HT1080 (cell line): ENCODE results near the gene SMIM31. TPM values are rescaled to one million over a fixed set of nuclear protein-coding genes. Genes with fewer than 3 reads are reported as not detected.

ENCODE experiments used
- DNase-seq: peaks from one replicate; pipeline ENCODE4 v3.0.0-alpha.2; 2015; ENCODE audit warnings: low read depth
- polyA plus RNA-seq, 2 experiments: library from polyadenylated mRNA; depleted of rRNA; stranded (reverse); fragments of >200 nt; gene quantifications; 2 replicates each; pipeline ENCODE4 v1.2.3, GENCODE V29; 2015
- total RNA-seq: library from RNA; depleted of rRNA; stranded (reverse); fragments of >200 nt; shearing (Covaris generic); gene quantifications from 2 replicates; pipeline ENCODE4 v1.2.3, GENCODE V29; 2014; rRNA removed

SMIM31 gene
- not detected in 2 replicates for total RNA-seq
- polyA plus RNA-seq (2015; cell fraction: cytosol; rRNA removed), result not detected in 2 replicates
- polyA plus RNA-seq (2015; cell fraction: nucleus; rRNA removed), result not detected in 2 replicates

DNA sequence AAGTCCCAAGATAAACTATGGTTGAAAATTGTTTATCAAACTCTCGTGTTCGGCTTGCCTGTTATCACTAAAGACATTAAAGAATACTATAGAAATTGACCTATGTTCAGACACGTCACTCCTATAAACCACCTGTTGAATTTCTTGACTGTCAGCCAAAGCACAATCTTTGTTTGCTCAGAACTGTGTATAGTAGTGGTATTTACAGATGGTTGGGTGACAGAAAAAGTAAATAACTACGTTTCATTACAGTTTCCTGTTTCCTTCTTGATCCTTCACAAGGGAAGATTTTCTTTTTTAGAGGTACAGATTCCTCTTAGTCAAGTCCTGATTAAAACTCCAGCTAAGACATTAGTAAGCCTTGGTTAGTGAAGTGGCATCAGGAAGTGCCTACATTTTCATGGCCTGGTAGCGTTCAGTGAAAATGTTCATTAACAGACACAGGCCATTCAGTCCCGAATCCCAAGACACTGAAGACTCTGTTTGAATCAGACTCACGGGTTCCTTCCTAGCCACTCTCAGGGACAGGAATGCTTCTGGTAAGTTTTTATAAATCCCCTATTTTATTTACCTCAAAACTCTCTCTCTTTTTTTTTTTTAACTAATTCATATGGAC lies at the start of gene SMIM31:
Gene SMIM31, plus strand, starts transcription at position 259 of the 616 bp plus-strand sequence. CDS start 16,313 bp downstream, outside the sequence.
- no peak for DNase-seq

DNA sequence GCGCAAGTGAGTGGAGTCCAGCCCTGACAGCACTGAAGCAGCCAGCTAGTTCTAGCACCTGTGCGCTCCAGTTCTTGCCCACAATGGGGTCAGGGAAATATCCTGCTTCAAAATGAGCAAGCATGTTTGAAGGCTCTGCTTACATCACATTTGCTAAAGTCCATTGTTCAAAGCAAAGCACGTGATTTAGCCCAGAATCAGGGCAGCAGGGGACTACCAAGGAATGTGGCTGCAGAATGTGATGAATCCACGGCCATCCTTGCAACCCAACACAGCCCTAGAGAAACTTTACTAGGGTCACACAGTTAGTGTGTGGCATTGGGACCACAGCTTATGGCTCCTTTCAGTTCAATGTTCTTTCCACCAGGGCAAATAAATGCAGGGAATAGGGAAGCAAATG lies 47.3 kb upstream of the SMIM31 start:
- DNase-seq, result no peak

DNA sequence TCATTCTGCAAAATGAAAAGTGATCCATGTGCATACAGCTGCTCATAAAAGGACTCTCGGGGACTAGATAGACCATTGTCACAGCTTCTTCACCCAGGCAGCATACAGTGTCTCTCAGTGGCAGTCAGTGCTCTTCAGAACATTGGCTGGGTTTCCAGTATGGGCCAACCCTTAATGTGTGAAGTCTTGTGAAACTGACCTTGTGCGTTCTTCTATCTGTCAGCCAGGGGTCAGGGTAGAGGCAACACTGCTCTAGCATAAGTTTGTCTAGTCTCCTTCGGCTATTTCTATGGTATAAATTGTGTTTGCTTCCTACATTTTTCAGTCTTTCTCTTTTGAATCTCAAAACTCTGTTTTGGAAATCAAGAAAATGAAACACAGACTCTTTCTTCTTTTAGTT lies 37.0 kb upstream of the SMIM31 start:
- DNase-seq, result no peak

DNA sequence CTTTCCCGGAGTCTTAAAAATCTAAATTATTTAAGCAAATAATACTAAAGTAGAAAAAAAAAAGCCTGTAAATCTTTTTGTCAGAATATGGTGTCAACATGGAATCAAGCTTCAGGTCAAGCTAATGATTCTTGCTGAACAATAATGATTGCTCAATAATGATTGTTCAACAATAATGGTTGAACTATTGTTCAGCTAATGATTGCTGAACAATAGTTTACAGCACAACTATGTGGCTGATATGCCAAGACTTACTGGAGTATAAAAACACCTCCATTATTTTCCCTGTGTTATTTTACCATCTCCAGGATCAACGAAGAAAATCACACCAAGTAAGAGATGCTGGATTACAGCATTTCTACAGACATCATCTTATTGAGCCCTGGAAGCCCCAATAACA lies 35.1 kb upstream of the SMIM31 start:
- DNase-seq, result no peak

DNA sequence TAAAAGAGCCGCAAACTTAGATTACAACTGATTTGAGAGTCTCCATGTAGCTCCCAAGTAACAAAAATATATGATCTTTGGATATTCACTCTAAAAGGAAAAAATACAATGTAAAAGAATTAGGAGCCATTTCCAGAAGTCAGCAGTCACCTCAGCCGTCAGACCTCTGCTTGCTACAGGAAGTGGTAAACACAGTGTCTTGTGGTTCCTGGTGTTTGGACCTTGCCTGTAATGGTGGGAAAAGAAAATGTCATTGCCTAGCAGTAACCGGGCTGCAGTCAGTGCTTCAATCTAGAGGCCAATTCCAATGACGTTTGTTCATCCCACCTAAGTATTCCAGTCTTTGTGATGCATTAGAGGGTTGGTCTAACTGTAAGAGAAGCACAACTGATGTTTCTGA lies 28.9 kb upstream of the SMIM31 start:
- DNase-seq, result peak; percentile 26

DNA sequence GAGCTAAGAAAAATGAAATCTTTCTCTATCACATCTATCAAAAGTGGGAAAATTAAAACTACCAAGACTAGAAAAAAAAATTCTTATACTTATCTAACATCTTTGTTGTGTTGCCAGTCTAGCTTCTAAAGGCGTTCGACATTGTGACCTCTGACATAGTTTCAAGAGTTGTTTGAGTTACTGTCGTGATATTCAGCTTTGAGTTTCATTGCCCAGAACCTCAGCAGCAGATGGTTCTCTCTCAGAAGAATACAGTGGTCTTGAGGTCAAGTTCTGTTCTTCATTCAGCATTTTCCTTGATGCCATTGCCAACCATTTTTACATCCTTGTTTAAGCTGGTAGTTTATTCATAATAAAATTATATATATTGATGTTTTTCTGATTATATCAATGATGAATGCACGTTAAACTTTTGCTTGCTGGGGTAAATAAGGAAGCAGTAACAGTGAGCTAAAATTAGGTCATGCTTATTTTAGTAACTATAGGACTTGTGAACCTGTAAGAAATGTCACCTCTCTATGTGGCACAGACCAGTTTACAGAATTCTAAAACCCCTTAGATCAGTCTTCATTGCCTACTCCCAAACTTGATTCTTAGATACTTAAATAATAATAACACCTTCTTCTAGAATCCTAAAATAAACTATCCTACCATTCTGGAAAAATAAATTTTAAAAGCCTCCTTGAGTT lies 23.1 kb upstream of the SMIM31 start:
- DNase-seq, result no peak

DNA sequence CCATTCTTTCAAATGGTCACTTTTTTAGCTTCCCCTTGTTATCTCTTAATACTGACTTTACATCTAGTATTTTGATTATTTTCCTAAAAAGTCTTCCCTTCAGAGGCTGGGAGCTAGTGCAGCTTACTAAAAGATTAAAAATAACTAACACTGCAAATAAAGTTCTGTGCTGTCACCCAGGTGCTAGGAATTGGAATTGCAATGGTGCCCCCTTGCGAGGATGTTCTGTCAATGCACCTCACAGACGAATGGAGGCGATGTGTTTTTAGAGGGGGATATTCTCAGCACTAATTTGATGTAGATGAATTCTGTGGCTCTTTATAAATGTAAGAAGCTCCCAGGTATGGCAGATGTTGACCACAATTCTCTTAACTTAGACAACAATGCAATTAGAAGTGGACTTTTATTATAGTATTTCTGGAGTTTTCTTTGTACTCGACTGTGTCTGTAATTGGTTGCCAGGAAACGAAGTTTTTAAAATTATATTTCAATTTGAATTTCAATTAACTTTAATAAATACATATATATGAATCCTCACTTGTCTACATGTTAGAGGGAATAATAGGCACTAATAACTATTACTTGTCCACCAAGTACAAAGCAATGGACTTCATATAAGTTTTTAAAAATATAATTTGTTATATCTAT lies 22.0 kb upstream of the SMIM31 start:
- DNase-seq, result peak; percentile 38

DNA sequence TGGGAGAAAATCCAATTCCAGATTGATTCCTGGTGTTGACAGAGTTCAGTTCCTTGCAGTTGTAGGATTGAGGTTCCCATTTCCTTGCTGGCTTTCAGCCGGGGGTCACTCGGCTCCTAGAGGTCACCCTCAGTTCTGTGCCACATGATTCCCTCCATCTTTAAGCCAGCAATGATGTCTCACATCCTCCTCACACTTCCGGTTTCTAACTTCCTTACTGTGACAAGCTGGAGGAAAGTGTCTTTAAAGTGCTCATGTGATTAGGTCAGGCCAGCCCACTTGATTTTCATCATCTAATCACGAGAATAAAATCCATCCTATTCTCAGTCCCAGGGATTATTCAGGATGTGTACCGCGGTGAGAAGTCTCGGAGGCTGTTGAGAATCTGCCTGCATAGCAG lies 19.4 kb upstream of the SMIM31 start:
- peak; percentile 12 for DNase-seq

DNA sequence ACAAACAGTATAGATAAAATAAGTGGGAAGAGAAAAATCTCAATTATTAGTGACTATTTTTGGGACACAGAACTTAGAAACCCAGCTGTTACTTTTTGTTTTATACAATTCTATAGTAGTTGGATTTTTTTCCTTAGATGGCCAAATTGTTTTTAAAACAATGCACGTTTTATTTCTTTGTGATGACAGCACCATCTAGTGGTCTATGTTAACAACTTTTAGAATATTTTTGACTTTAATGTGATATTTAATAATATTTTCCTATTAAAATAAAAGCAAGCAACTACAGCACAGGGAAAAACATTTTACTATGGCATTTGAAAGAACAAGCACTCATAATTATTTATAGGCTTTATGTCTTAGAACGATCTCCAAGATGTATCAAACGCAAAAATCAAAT lies 5.6 kb upstream of the SMIM31 start:
- no peak for DNase-seq

DNA sequence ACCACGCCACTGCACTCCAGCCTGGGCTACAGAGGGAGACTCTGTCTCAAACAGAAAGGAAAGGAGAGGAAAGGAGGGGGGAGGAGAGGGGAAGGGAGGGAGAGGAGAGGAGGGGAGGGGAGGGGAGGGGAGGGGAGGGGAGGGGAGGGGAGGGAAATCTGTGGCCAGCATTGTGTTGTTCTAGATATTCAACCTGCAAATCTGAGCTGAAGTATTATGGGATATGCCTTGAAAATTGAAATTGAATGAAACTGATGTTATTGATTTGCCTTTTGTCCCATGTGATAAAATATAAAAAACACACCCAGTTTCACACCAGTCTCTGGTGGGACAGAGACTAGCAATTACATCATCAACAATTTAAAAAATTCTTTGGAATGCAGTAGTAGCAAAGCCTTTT lies 1.5 kb downstream of the SMIM31 start:
- DNase-seq, result no peak

DNA sequence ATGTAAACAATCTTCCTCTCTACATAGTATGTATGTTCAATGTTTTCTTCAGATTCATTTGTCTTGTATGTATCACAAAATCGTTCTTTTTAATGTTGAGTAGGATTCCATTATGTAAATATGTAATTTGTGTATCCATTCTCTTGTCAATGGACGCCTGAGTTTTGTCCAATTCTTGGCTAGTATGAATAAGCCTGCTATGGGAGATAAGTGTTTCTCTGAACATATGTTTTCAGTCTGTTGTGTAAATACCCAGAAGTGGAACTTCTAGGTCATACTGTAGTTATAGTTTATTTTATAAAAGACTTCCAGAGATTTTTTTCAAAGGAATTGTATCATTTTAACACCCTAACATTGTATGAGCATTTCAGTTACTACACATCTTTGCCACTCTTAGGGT lies 2.8 kb downstream of the SMIM31 start:
- DNase-seq, result no peak

DNA sequence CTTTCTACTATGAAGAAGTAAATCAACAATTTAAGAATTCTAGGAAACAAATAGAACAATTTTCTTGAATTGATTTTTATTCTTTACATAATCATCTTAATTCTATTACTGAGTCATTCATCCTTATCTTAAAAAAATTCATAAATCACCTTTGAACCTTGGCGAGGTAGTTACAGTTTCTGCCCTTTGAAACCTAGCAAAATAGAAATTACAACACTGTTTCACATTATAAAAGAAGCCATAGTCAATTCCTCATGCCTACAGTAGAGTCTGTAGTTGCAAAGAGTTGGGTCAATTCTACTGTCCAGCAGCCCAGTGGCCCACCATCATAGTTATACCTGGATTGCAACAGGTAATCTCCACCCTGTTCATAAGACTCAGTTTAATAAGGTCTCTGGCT lies 7.3 kb downstream of the SMIM31 start:
- no peak for DNase-seq

DNA sequence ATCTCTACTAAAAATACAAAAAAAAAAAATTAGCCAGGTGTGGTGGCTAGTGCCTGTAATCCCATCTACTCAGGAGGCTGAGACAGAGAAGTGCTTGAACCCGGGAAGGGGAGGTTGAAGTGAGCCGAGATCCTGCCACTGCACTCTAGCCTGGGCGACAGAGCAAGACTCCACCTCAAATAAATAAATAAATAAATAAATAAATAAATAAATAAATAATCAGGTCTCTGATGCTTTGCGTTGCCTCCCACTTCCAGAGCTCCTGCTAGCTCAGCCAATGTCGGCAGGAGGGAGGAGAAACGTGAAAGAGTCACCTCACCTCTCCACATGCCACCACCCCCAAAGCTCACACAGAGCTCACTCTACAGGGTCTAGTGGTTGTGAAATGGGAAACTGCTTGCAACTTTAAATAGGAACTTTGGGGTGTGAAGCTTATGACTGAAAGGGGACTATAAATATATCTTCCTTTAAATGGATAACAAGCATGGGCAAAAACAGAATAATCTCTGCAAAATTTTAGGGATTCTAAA lies 7.9 kb downstream of the SMIM31 start:
- no peak for DNase-seq

DNA sequence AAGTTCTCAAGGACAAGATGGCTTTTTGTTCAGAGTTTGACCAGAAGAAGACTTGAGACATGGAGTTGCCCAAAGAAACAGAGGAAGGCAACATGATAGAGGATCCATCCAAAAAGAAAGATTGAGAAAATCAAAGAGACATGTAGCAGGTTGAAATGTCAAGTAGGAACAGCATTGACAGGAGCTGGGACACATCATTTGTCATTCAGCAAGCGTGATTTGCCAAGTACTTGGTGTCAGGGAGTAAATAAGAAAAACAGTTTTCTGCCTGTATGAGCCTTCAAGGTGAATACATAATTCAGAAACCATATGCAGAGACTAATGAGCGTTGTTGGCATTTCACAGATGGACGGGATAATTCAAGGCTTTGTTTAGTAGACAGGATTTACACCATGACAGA lies 11.2 kb downstream of the SMIM31 start:
- DNase-seq, result no peak

DNA sequence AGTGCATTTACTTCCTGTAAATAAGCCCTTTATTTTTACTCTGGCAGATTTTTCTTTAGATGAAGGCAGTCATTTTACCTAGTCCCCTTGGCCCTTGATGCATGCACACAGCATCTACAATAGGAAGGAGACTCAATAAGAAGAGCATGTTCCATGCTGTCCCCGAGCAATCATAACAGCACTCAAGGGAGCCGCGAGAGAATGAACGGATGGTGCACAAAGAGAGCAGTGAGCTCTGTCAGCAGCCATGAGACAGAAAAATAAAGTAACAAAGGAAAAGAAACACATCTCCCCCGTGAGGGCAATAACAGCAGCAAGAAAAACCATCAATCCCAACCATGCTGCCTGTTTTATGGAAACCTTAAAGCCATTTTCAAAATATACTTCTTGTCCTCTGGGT lies 11.9 kb downstream of the SMIM31 start:
- no peak for DNase-seq

DNA sequence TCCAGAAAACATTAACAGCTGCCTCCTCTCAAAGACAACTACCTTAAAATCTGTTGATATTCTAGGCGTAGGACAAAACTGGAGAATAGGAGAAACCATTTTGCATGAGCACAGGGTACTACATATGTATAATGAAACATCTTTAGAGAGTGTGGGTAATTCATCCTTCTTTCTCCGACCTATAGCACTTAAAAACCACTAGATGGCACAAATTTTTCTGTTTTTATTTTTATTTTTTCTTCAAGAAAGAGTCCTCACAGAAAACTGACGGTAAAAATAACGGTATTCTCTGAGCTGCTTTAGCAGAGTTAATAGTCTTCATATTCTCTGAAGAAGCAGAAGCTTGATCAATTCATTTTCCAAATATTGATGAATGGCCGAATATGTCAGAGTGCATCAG lies 14.6 kb downstream of the SMIM31 start:
- peak; percentile 28 for DNase-seq

DNA sequence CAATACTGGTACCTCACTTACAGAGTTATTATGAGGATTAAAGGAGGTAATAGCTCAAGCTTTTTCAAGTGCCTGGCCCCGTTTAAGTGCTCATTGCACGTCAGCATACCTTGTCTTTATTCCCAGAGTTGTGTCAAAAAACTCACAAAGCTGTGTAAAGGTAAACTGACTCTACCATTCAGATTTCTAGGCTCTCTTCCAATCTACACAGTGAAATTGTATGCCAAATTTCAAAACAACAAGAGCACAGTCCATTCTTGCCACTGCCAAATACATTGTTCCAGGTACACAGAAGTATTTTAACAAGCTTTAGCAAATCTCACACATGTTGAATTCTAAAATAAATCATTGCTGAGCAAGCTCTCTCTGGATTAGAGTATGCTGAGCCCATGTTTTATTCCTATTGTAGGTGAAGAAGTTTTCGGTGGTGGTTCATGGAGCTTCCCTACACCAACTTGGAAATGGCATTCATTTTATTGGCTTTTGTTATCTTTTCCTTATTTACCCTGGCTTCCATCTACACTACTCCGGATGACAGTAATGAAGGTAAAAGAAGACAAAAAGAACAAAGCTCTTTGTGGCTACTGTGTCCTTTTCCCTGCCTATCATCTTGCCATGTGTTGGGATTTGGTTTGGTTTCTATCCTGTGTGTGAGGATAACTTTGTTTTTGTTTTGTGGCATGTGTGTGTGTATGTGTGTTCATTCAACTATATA lies 16.2 kb downstream of the SMIM31 start:
- no peak for DNase-seq

DNA sequence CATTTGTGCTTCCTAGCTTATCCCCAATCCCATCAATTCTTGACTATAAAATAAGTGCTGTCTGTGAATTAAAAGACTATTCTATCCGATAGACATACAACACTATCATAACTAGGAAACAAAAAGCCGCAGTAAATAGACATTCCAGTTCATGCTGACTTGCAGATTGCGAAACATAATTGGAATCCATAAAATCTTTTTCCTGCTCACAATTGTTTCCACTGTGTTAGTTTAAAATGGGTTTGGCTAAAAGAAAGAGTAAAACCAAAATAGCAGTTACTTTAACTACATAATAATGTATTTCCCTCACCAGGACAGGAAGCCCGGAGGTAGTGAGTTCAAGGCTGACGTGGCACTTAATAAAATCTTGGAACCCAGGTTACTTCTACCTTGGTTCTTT lies 17.2 kb downstream of the SMIM31 start:
- DNase-seq, result no peak

DNA sequence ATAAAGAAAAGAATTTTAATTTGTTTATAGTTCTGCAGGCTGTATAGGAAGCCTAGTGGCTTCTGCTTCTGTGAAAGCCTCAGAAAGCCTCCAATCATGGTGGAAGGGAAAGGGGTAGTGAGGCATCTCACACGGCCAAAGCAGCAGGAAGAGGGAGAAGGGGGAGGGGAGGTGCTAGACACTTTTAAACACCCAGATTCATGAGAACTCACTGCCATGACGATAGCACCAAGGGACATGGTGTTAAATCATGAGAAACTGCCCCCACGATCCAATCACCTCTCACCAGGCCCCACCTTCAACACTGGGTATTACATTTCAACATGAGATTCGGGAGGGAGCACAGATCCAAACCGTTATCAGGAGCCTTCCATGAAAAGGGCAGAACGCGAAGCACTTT lies 18.1 kb downstream of the SMIM31 start:
- DNase-seq, result no peak

DNA sequence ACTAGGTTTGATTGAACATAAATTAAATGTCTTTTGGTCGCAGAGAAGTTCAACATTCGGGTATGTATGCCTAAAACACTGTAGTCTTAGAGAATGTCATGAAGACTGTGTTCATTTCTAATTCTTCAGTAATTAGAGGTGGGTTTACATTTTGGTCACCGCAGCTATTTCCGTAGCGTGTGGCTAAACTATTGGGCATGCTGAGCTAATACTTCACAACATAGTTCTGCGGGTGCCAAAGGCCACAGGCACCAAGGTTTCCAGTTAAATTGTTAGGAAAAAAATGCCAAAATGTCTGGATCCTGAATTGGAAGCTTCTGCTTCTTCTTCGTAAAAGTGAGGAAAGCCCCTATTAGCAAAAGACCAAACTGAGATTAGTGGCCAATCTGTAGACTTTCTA lies 25.1 kb downstream of the SMIM31 start:
- DNase-seq, result no peak

DNA sequence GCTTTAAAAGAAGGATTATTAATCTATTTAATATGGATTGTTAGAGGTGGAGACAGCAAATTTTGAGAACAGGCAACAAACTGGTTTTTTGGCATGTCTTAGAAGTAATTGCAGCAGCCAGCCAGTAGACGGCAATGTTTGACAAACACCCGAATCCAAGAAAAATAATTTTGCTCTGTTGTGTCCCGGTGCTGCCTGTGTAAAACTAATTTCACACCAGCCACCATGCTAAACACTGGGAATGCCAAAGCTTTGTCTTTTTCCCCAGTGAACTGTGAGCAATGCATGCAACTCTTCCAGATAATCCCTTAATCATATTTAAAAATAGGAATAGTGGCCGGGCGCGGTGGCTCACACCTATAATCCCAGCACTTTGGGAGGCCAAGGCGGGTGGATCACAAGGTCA lies 25.9 kb downstream of the SMIM31 start:
- peak; percentile 44 for DNase-seq

DNA sequence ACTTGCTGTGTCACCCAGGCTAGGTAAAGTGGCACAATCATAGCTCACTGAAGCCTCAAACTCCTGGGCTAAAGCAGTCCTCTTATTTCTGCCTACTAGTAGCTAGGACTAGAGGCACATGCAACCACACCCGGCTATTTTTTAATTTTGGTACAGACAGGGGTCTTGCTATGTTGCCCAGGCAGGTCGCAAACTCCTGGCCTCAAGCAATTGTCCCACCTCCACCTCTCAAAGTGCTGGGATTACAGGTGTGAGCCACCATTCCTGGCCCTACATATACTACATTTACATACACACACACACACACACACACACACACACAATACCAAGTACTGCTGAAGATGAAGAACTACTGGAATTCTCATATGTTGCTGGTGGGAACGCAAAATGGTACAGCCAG lies 26.9 kb downstream of the SMIM31 start:
- DNase-seq, result no peak
